GM21515 (cell line): ENCODE results near the gene CDK5R2.

ENCODE experiments used
- ATAC-seq: cut with Tn5 transposase; IDR thresholded peaks from one replicate; pipeline ENCODE4 v1.9.1; 2021; ENCODE audit not compliant: unreplicated experiment

CDK5R2 gene

DNA sequence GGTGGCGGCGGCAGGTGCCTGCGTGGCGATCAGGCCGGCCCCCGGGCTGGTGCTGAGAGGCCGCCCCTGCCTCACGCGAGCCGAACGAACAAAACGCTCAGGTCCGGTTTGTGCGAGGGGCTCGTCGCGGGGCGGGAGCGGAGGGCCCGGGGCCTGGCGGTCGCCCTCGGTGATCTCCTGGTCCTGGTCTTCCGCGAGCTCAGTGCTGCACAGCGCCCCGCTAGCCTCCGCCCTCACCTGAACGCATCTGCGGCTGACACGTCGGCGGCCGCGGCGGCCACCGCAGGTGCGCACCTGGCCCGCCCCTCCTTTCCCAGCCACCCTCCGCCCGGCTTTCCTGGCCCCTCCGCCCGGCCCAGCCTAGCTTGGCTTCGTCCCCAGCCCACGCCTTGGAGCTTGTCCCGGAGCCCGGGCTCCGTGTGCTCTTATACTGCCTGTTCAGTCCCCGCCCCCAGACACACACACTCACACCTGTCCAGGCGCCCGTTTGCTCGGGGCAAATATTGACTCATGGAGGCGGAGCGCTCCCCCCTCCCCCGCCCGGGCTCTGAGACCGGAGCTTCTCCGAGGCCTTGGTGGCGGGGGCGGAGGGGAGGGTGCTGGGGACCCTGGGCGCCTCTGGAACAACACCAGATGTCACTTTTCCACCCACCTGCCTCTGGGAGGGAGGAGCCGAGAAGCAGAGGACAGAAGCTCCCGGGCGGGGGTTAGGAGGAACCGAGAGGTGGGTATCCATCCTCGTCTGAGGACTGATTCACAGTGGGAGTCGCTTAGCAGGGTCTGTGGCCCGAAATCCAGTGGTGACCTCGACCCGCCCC lies 42.3 kb downstream of the CDK5R2 start:
- no peak for ATAC-seq

- ATAC-seq = no peak
Observed at GRCh38 chr2:219002395-219003266, 43.2 kb downstream of the CDK5R2 start.

DNA sequence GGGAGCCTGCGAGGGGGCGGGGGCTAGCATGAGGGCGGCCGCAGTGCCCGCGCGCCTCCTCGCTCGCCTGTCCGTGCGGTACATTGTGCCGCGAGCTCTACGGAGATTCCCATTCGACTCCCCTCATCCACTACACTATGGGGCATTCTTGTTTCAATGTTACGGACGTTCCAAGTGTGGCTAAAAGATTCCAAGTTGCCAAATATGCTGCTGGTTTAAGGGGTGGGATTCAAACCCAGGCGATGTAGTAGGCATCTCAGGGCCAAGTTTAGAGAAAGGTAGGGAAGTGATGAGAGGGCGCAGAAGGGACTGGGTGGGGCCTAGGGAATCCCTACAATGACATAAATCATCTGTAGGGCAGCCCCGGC lies 43.8 kb downstream of the CDK5R2 start:
- ATAC-seq = no peak

GRCh38 chr2:219003979-219004378 lies 44.5 kb downstream of the CDK5R2 start:
- ATAC-seq = no peak

- ATAC-seq = no peak
Observed at GRCh38 chr2:219009294-219009693, 49.8 kb downstream of the CDK5R2 start.

- no peak for ATAC-seq
Observed at GRCh38 chr2:219010162-219010756, 50.8 kb downstream of the CDK5R2 start.

GRCh38 chr2:219010873-219011272 lies 51.4 kb downstream of the CDK5R2 start:
- ATAC-seq = no peak
